GM18858 (cell line): ENCODE data around the gene ORC1.

Source experiments
- ATAC-seq: cut with Tn5 transposase; IDR thresholded peaks from one replicate; pipeline ENCODE4 v1.9.1; 2021; ENCODE audit not compliant: unreplicated experiment

Gene ORC1

DNA sequence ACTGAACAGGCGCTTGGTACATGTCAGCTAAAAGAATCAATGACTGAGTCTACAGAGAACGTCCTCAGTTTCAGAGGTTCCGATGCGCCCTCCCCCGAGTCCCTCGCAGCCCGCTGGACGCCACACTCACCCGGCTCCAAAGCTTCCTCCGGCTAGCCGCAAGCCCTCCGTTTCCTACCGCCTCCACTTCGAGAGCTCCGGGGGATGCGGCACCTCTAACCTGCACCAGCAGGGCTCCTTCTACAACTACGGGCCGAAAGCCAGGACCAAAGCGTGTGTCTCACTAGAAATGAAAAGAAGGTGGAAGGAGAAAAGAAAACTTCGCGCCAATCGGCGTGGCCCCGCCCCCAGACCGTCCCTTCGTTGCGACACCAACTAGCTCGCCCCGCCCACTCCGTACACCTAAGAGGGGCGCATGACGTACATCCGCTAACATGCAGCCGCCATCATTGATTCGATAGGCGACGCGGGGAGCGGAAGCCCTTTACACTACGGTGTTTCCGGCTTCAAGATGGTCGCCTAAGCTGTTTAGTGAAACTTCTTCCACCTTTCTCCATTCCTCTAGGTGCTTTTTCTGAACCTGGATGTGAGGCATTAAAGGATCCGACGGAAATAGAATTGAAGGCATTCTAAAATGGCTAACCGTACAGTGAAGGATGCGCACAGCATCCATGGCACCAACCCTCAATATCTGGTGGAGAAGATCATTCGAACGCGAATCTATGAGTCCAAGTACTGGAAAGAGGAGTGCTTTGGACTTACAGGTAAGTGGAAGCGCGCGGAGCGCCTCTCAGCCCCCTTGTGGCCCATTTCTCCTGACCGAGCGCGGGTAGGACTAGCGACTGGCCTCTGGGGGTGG, at the start of gene ORC1, which contains the start of gene PRPF38A:
Gene ORC1, minus strand, starts transcription at position 308 of the 859 bp plus-strand sequence. CDS start 2,200 bp downstream, outside the sequence.
Gene PRPF38A, plus strand, starts transcription at position 487 of the 859 bp plus-strand sequence. Its CDS starts 148 bp downstream, at position 635.
- ATAC-seq, result peak; percentile 75

GRCh38 chr1:52444463-52444862, 40.2 kb upstream of the ORC1 start:
- no peak for ATAC-seq

GRCh38 chr1:52439976-52440375, 35.8 kb upstream of the ORC1 start:
- ATAC-seq, result no peak

DNA sequence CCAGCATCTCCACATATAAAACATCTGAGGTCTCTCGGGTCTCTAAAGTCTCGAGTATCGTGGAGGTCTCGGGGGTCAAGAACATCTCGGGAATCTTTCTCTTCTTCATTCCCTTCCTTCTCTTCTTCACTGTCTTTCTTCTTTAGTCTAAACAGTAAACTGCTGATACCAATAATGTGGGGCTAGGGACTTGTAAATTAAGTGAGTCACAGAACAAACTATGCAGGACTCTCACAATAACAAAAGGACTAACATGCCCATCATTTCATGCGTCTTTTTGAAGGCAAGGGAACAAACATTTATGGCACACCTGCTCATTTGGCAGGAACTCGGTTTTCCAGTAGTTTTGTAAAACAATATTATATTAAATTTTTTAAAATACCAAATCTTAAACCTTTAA, 32.6 kb upstream of the ORC1 start:
- ATAC-seq, result no peak

DNA sequence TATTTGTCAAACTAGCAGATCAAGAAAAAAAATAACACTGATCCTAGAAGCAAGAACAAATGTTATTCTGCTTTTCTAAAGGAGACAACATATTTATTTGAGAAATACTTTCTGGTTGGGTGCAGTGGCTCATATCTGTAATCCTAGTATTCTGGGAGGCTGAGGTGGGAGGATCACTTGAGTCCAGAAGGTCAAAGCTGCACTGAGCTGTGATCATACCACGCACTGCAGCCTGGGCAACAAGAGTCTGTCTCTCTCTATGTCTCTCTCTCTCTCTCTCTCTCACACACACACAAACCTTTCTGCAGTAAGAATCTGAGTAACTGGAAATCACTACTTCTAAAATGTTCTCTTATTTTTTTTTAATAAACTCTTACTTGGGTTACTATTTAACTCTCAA, 31.4 kb upstream of the ORC1 start:
- no peak for ATAC-seq

DNA sequence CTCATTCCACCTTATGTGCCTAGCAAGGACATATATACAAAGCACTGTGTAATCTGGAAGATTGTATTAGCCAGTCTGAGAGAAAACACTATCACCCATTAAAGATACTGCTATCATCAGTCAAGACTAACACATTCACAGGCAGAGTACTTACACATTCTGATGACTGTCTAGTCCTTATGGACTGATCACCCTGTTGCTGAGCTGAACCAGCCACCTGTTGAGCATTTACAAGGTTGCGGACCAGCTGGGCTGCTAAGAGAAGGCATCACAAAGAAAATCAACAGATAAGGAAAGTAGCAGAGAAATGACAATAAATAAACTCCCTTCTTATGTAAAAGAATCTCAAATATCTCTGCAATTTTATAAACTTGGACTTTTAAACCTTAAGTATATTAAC, 31.0 kb upstream of the ORC1 start:
- no peak for ATAC-seq

DNA sequence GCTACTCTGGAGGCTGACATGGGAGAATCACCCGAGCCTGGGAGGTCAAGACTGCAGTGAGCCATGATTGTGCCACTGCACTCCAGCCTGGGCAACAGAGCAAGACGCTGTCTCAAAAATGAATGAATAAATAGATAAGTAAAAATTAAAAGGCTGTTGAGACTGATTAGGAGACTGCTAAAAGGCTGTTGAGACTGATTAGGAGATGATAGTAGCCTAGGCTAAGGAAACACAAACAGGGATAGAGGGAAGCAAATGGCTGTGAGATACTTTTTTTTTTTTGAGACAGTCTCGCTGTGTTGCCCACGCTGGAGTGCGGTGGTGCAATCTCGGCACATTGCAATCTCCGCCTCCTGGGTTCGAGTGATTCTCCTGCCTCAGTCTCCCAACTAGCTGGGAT, 28.6 kb upstream of the ORC1 start:
- ATAC-seq, result no peak

DNA sequence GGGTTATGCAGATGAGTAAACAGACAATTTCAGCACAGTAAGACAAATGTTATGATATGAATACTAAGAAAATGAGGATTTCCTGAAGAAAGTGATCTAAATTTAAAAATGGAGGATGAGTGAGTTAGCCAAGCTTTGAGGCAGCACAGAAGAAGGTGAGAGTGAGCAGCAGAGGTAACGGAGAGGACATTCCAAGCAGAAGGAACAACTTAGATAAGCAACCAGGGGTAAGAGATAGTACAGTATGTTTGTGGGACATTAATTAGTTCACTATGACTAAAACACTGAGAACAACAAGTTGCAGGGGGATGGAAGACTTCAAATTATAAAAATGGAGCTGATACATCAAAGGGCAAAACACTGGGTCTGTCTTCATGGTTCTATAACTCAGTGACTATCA, 22.9 kb upstream of the ORC1 start:
- no peak for ATAC-seq

GRCh38 chr1:52426371-52426770, 22.1 kb upstream of the ORC1 start:
- ATAC-seq, result no peak

GRCh38 chr1:52424813-52425212, 20.6 kb upstream of the ORC1 start:
- ATAC-seq, result no peak

GRCh38 chr1:52424231-52424636, 20.0 kb upstream of the ORC1 start:
- no peak for ATAC-seq

- no peak for ATAC-seq
Measured at GRCh38 chr1:52423771-52424170, 19.5 kb upstream of the ORC1 start.

DNA sequence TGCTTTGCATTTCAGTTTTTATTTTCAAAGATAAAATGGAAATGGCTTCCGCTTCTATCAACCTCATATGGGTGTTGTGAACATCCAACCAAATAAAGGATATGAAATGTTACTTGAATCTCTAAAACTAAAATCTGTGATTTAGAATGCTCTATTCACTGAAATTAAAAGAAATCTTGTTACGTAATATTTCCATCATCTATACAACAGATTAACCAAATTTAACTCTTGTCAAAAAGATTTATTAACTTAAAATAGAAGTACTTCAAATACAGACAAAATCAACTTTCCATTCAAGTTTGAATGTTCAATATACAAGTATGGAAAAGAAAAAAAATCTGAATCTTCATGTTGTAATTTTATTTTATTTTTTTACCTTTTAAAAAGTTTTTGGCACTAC, 18.8 kb upstream of the ORC1 start:
- no peak for ATAC-seq

GRCh38 chr1:52420713-52421112, 16.5 kb upstream of the ORC1 start:
- no peak for ATAC-seq

- ATAC-seq, result no peak
Measured at GRCh38 chr1:52416811-52417210, 12.6 kb upstream of the ORC1 start.

GRCh38 chr1:52414942-52415341, 10.7 kb upstream of the ORC1 start:
- ATAC-seq, result no peak

DNA sequence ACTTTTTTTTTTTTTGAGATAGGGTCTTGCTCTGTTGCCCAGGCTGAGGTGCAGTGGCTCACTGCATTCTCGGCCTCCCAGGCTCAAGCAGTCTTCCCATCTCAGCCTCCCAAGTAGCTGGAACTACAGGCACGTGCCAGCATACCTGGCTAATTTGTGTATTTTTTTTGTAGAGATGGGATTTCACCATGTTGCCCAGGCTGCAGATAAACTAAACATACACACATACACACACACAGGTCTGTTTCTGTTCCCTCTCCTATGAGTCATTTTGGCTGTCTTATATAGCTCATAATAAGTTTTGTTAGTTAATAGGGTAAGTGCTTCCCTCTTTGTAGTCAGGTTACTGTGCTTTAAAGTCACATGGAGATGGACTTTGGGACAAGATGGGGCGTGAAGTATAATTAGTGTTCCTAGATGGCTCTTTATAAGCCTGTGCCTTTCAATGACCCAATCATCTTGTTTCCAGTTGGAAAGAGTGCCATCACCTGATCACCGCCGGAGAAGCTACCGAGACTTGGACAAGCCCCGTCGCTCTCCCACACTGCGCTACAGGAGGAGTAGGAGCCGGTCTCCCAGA, 9.3 kb upstream of the ORC1 start:
- ATAC-seq, result no peak

DNA sequence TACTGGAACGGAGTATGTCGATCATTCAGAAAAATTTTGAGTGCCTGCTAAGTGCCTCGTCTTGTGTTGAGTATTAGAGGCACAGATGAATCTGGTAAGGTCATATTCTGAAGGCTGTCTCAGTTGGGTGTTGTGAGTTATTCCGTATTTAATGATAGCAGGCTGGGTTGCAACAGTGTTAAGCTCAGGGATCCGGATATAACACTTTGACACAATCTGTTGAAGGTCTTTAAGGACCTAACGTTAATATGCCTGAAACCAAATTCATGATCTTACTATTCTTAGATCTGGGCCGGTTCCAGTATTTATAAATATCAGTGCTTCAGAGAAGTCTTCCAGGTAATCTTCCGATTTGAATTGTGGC, 734 bp upstream of the ORC1 start:
- no peak for ATAC-seq

DNA sequence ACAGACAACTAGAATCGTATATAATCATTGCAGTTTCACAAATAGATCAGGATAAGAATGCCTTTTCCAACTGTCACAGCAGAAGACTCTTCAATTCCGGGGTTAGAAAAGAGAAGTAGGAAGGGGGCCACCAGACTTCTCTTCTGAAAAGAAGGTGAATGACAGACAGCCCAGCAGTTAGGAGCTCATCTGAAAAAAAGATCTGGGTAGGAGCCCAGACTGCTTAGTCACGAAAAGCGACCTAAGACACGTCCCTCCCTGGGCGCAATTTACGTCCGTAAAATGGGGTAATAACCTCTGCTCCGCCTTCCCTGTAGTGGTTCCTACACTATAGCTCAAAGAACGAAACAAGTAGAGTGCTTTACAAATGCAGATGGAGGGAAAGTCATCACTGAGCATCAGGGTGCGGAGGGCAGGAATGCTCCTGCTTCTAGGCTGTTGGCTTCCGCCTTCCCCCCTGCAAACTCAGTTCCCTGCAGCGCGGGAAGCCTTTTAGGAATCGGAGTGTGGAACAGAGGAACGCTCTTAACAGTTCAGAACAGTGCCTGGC, 582 bp downstream of the ORC1 start:
- peak; percentile 30 for ATAC-seq

DNA sequence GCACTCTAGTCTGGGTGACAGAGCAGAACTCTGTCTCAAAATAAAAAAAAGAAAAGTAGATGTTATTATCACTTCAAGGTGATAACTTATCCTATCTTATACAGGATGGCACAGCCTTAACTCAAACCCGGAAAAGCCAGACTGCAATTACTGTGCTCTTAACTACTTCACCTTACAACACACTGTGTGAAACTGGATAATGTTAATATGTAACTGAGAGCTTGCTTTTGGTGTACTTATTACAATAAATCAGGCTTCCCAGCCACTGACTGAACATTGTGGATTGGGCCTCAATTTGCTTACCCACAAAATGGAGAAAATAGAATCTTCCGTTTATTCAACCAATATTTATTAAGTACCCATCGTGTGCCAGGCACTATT, 1.4 kb downstream of the ORC1 start:
- no peak for ATAC-seq

GRCh38 chr1:52400131-52400530, 4.1 kb downstream of the ORC1 start:
- no peak for ATAC-seq

DNA sequence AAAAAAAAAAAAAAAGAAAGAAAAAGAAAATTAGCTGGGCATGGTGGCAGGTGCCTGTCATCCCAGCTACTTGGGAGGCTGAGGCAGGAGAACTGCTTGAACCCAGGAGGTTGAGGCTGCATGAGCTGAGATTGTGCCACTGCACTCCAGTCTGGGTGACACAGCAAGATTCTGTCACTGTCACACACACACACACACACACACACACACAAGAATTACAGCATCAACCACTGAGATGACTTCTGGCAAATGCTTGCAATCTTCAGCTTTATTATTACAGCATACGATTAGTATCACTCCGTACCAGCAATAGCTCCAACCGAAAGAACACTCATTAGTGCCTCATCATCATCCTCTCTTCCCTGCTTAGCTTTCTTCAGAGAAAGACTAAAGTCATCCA, 4.6 kb downstream of the ORC1 start:
- ATAC-seq, result no peak
